ENCODE data around the gene KDM2A.

The KDM2A gene

DNA sequence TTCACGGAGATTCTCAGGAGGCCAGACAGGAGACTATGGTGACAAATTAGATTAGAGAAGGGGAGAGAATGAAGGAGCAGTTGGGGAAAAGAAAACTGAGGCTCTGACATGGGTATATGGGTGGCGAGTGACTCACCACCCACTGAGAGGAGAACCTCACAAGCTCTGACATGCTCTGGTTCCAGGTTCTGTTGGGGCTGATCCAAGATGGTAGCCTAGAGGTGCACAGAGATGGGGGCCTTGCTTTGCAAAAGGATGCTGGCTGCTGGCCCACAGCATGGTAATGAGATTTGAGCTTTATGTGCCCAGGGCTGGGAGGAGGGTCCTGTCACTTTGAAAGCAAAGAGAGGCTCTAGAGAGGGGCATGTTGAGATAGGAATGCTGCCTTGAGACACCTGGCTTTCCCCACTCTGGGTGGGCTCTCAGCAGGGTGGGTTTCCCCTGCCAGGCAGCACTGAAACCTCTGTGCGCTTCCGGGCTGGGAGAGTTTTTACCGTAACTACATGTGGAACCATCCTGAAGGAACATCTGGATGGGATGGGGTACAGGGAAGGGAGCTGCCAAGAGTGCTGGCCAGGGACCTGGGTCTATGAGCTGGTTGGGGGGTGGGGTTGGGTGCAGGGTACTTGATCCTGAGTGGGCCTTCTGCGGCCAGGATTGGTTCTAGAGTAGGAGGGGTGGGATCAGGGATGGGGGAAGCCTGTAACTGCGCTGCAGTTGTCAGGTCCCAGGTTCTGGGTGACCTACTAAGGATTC, 146.0 kb downstream of the KDM2A start:
- TF ChIP-seq, protein P1, sequence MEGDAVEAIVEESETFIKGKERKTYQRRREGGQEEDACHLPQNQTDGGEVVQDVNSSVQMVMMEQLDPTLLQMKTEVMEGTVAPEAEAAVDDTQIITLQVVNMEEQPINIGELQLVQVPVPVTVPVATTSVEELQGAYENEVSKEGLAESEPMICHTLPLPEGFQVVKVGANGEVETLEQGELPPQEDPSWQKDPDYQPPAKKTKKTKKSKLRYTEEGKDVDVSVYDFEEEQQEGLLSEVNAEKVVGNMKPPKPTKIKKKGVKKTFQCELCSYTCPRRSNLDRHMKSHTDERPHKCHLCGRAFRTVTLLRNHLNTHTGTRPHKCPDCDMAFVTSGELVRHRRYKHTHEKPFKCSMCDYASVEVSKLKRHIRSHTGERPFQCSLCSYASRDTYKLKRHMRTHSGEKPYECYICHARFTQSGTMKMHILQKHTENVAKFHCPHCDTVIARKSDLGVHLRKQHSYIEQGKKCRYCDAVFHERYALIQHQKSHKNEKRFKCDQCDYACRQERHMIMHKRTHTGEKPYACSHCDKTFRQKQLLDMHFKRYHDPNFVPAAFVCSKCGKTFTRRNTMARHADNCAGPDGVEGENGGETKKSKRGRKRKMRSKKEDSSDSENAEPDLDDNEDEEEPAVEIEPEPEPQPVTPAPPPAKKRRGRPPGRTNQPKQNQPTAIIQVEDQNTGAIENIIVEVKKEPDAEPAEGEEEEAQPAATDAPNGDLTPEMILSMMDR (IDR thresholded peaks at IDR 0.05), result no peak

- TF ChIP-seq, protein P1 (IDR thresholded peaks at IDR 0.05), result peak; percentile 82
Measured at GRCh38 chr11:67265633-67266448, 146.8 kb downstream of the KDM2A start.

- TF ChIP-seq, protein P1 (IDR thresholded peaks at IDR 0.05), result no peak
Measured at GRCh38 chr11:67266449-67267187, 147.6 kb downstream of the KDM2A start, which contains the start of gene GRK2. GRK2 (plus strand) TSS chr11:67266473; CDS start chr11:67266700, 227 bp downstream.

GRCh38 chr11:67267188-67268080, 148.4 kb downstream of the KDM2A start:
- TF ChIP-seq, protein P1 (IDR thresholded peaks at IDR 0.05), result no peak

DNA sequence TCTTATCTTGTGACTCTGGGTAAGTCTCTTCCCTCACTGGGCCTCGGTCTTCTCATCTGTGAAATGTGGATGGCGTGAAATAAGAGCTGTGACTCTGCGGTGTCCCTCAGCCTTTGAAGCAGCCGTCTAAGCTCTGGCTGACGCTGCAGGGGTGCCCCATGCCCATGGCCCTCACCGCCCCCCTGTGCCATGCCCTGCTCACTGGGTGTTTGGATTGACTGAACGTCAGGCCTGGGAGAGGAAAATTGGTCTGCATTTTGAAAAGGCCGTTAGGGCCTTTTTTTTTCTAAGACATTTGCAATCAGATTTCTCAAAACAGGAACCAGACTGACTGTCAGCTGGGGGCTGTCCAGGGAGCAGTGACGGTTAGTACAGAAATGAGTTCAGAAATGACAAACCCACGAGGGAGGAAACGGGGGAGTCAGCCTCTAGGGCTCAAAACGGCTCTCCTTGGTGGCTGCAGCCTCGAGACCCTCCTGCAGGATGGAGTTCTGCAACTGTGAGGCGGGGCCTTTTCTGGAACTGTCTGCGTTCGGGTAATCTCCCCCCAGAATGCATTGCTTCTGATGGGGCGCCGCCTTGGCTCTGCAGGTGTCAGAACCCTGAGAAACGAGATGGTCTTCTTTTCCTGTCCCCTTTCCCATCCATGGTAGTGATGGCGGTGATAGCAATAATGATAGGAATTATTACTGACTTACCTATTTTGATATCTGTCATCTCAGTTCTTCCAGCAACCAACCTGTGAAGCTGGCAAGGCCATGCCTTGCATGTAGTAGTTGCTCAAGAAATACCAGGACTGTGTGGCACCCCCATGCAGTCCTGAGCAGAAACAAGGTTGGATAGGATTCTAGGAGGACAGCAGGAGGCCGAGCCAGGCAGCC, 149.3 kb downstream of the KDM2A start:
- TF ChIP-seq, protein P1 (IDR thresholded peaks at IDR 0.05), result no peak

GRCh38 chr11:67268962-67269268, 149.9 kb downstream of the KDM2A start:
- TF ChIP-seq, protein P1 (IDR thresholded peaks at IDR 0.05), result no peak

Measured in LNCAP (cell line).